Astrocyte of the hippocampus (primary cell): ENCODE results near the gene ICE1.

ENCODE experiments used
- DNase-seq: peaks from one replicate; pipeline ENCODE4 v3.0.0; 2011; ENCODE audit warnings: low read depth, low spot score

Gene ICE1

GRCh38 chr5:5537426-5537825 lies 114.9 kb downstream of the ICE1 start:
- DNase-seq: no peak

DNA sequence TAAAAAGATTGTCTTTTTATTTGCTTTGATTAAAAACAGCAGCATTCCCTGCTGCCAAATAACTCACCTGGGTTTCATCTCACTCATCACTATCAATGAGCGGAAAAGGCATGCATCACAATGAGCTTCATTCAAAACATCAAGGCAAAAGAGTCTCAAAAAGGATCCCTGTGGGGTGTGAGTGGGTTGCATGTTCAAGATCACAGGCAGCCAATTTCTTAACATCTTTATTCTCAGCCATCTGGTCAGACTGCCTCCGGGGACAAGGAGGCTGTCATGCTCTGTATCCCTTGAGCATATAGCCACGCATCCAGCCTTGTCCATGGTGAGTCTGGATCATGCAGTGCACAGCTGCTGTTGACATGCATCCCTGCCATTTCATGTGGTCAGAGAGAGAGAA lies 117.1 kb downstream of the ICE1 start:
- no peak for DNase-seq
